Activated CD4-positive, CD25-positive, alpha-beta regulatory T cell treated with anti-CD3 and anti-CD28 coated beads, Interleukin-2, amount 50 U/mL, for 16 hours (primary cell): ENCODE data around the gene INPP5A.
"Not testable (repeated sequence)": the region's sequence is repeated elsewhere in the genome, so short reads cannot be mapped to it uniquely, and the experiment has no call there.

ENCODE experiments used
- DNase-seq: peaks from one replicate; pipeline ENCODE4 v3.0.0-alpha.2; 2020; ENCODE audit warnings: low read depth, low spot score

The INPP5A gene

GRCh38 chr10:132676193-132676891 is 138.8 kb downstream of the INPP5A start:
- no peak for DNase-seq

- no peak for DNase-seq
These were observed 139.5 kb downstream of the INPP5A start for GRCh38 chr10:132677096-132677472.

GRCh38 chr10:132677473-132678227 is 140.1 kb downstream of the INPP5A start:
- no peak for DNase-seq

GRCh38 chr10:132678436-132679216 is 141.0 kb downstream of the INPP5A start:
- DNase-seq: no peak

GRCh38 chr10:132679217-132679595 is 141.6 kb downstream of the INPP5A start:
- no peak for DNase-seq

- DNase-seq: no peak
These were observed 142.1 kb downstream of the INPP5A start for GRCh38 chr10:132679640-132680039.

GRCh38 chr10:132680741-132681140 is 143.2 kb downstream of the INPP5A start:
- DNase-seq: not testable (repeated sequence)

GRCh38 chr10:132681858-132682755 is 144.5 kb downstream of the INPP5A start:
- DNase-seq: no peak

- DNase-seq: no peak
These were observed 146.7 kb downstream of the INPP5A start for GRCh38 chr10:132684164-132684891.

- DNase-seq: no peak
These were observed 147.7 kb downstream of the INPP5A start for GRCh38 chr10:132685101-132685891.

- no peak for DNase-seq
These were observed 148.5 kb downstream of the INPP5A start for GRCh38 chr10:132685921-132686680.

GRCh38 chr10:132687181-132687892 is 149.8 kb downstream of the INPP5A start:
- no peak for DNase-seq

- DNase-seq: no peak
These were observed 150.4 kb downstream of the INPP5A start for GRCh38 chr10:132687893-132688579.

- DNase-seq: no peak
These were observed 151.2 kb downstream of the INPP5A start for GRCh38 chr10:132688580-132689420.

- DNase-seq: no peak
These were observed 152.3 kb downstream of the INPP5A start for GRCh38 chr10:132689721-132690360.

GRCh38 chr10:132690401-132690800 is 152.8 kb downstream of the INPP5A start:
- DNase-seq: no peak
